ENCODE results near the gene CACNB2.

DNA sequence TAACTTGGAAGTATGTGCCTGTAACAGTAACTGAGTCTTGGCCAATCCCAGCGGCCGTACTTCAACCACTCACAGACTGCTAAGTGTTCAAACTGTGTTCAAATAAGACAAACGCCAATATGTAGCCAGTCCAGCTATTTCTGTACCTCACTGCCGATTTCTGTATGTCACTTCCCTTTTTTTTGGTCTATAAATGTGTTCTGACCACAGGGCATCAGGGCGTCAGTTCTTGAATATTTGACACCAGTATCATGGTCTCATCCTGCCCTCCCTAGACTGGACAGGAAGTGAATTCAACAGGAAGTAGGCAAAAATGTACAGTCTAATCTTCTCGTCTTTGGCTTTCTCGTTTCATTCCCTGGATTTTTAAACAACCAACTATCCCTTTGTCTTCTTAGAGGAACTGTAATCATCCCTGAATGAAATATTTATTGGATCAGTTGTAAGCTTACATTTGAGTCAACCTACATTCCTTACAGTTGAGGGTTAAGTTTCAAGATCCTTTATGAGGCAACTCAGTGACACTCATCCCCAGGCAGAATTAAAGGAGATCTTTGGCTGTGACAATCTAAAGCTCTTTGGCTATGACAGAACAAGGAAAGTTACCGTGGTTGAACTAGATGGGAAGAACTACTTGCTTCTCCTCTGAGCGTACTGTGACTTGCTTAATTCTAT, 278.5 kb downstream of the CACNB2 start:
- TF ChIP-seq NR2C2 (CRISPR knock-in tag; IDR thresholded peaks at IDR 0.05; ENCODE audit: borderline replicate concordance) = no peak
- no peak for TF ChIP-seq HNRNPH1 (optimal IDR thresholded peaks at IDR 0.05; ENCODE audit: low read depth, low read length)
- TF ChIP-seq ESRRA (CRISPR knock-in tag; IDR thresholded peaks at IDR 0.05; ENCODE audit: low read depth) = no peak
- no peak for TF ChIP-seq RNF2 (conservative IDR thresholded peaks at IDR 0.05; ENCODE audit: low read depth)
- TF ChIP-seq, protein P1, sequence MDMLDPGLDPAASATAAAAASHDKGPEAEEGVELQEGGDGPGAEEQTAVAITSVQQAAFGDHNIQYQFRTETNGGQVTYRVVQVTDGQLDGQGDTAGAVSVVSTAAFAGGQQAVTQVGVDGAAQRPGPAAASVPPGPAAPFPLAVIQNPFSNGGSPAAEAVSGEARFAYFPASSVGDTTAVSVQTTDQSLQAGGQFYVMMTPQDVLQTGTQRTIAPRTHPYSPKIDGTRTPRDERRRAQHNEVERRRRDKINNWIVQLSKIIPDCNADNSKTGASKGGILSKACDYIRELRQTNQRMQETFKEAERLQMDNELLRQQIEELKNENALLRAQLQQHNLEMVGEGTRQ (IDR thresholded peaks at IDR 0.05; ENCODE audit: low read depth, low read length) = no peak
- TF ChIP-seq, protein P1 (CRISPR knock-in tag; IDR thresholded peaks at IDR 0.05; ENCODE audit: borderline replicate concordance) = no peak
- no peak for TF ChIP-seq TP53 (CRISPR knock-in tag; conservative IDR thresholded peaks at IDR 0.05)
- no peak for TF ChIP-seq POLR2AphosphoS5 (IDR thresholded peaks at IDR 0.05; ENCODE audit: low read depth, low read length)
